GM19372 (cell line): ENCODE measurements around the gene ACSF2.
"Not testable (repeated sequence)": the region's sequence is repeated elsewhere in the genome, so short reads cannot be mapped to it uniquely, and the experiment has no call there.

Source experiments
- ATAC-seq: cut with Tn5 transposase; IDR thresholded peaks from one replicate; pipeline ENCODE4 v1.9.1; 2021; ENCODE audit warnings: mild to moderate bottlenecking, low read depth, moderate library complexity; ENCODE audit not compliant: unreplicated experiment

The ACSF2 gene

GRCh38 chr17:50461550-50462132 lies 35.6 kb downstream of the ACSF2 start:
- no peak for ATAC-seq

GRCh38 chr17:50462446-50462845 lies 36.4 kb downstream of the ACSF2 start:
- no peak for ATAC-seq

- no peak for ATAC-seq
Measured at GRCh38 chr17:50464121-50464520, 38.1 kb downstream of the ACSF2 start.

GRCh38 chr17:50464736-50465135 lies 38.7 kb downstream of the ACSF2 start:
- ATAC-seq, result no peak

GRCh38 chr17:50465171-50465570 lies 39.2 kb downstream of the ACSF2 start:
- ATAC-seq, result no peak

GRCh38 chr17:50465635-50466034 lies 39.6 kb downstream of the ACSF2 start:
- no peak for ATAC-seq

- no peak for ATAC-seq
Measured at GRCh38 chr17:50466371-50467113, 40.5 kb downstream of the ACSF2 start.

- ATAC-seq, result no peak
Measured at GRCh38 chr17:50467114-50467854, 41.3 kb downstream of the ACSF2 start.

GRCh38 chr17:50467855-50468303 lies 41.9 kb downstream of the ACSF2 start:
- no peak for ATAC-seq

GRCh38 chr17:50468304-50469207 lies 42.5 kb downstream of the ACSF2 start, which contains the start of gene CHAD:
Gene CHAD (minus strand): TSS chr17:50468880. CDS start chr17:50468813, 67 bp downstream.
- no peak for ATAC-seq

- no peak for ATAC-seq
Measured at GRCh38 chr17:50469208-50469605, 43.2 kb downstream of the ACSF2 start.

GRCh38 chr17:50469671-50470305 lies 43.8 kb downstream of the ACSF2 start:
- ATAC-seq, result no peak

- ATAC-seq, result no peak
Measured at GRCh38 chr17:50470426-50470825, 44.4 kb downstream of the ACSF2 start.

GRCh38 chr17:50471009-50471905 lies 45.2 kb downstream of the ACSF2 start:
- no peak for ATAC-seq

- no peak for ATAC-seq
Measured at GRCh38 chr17:50472286-50472685, 46.3 kb downstream of the ACSF2 start.

GRCh38 chr17:50472761-50473161 lies 46.7 kb downstream of the ACSF2 start:
- ATAC-seq, result not testable (repeated sequence)

- ATAC-seq, result no peak
Measured at GRCh38 chr17:50473901-50474300, 47.9 kb downstream of the ACSF2 start.

- ATAC-seq, result no peak
Measured at GRCh38 chr17:50474523-50474922, 48.5 kb downstream of the ACSF2 start.

- no peak for ATAC-seq
Measured at GRCh38 chr17:50475362-50475761, 49.3 kb downstream of the ACSF2 start.
